ENCODE data around the gene CHST11. TPM values are rescaled to one million over a fixed set of nuclear protein-coding genes. Genes with fewer than 3 reads are reported as not detected.

The CHST11 gene
- total RNA-seq, 4 donors from 2014 or later: 20.8 to 56.7 (median 26.5) TPM

- DNase-seq (ENCODE audit: low spot score in 2 of 2): no peak
- Histone ChIP-seq H3K9me3 (no peaks in the 10 kb centered on the region), H3K4me3 (no peak overlapping the region), H3K4me1 (peaks cover 0 to 42% (median 12%) of the 10 kb centered on the region in 4 donors), H3K27ac (no peak overlapping the region), H3K36me3 (no peaks in the 10 kb centered on the region), H3K27me3 (no peaks in the 10 kb centered on the region)
- WGBS, 2 donors: 53 to 65% methylated on average over 15 of the region's 15 CpGs
- TF ChIP-seq EP300 (IDR thresholded peaks at IDR 0.05): no peak
Measured at GRCh38 chr12:104596898-104597843, 140.4 kb downstream of the CHST11 start.

- no peak for DNase-seq (ENCODE audit: low spot score in 2 of 2)
- no peak for TF ChIP-seq CTCF (IDR thresholded peaks at IDR 0.05)
- TF ChIP-seq EP300 (IDR thresholded peaks at IDR 0.05): no peak
- no peak for TF ChIP-seq POLR2A (IDR thresholded peaks at IDR 0.05)
- no peaks in the 10 kb centered on the region for H3K36me3 ChIP-seq
- no peaks in the 10 kb centered on the region for H3K9me3 ChIP-seq
- no peak overlapping the region for H3K4me3 ChIP-seq
- no peaks in the 10 kb centered on the region for H3K27me3 ChIP-seq
- 68 to 73% methylated on average over 15 of the region's 15 CpGs for WGBS, 2 donors
- H3K27ac ChIP-seq: no peak overlapping the region
- H3K4me1 ChIP-seq: peaks cover 0 to 46% (median 13%) of the 10 kb centered on the region in 4 donors
Measured at GRCh38 chr12:104598342-104599271, 141.9 kb downstream of the CHST11 start.

- H3K9me3 ChIP-seq: no peaks in the 10 kb centered on the region
- WGBS, 2 donors: 41 to 51% methylated on average over 16 of the region's 16 CpGs
- H3K27ac ChIP-seq: no peak overlapping the region
- TF ChIP-seq CTCF (IDR thresholded peaks at IDR 0.05) (no peak), POLR2A (IDR thresholded peaks at IDR 0.05) (no peak), EP300 (IDR thresholded peaks at IDR 0.05) (no peak)
- H3K36me3 ChIP-seq: no peaks in the 10 kb centered on the region
- H3K4me1 ChIP-seq: peaks cover 0 to 54% (median 17%) of the 10 kb centered on the region in 4 donors
- no peak for DNase-seq (ENCODE audit: low spot score in 2 of 2)
- no peak overlapping the region for H3K4me3 ChIP-seq
- H3K27me3 ChIP-seq: no peaks in the 10 kb centered on the region
Measured at GRCh38 chr12:104599272-104600035, 142.7 kb downstream of the CHST11 start.

- Histone ChIP-seq H3K4me3 (no peak overlapping the region), H3K9me3 (no peaks in the 10 kb centered on the region), H3K27ac (no peak overlapping the region), H3K27me3 (no peaks in the 10 kb centered on the region), H3K4me1 (peaks cover 0 to 62% (median 17%) of the 10 kb centered on the region in 4 donors), H3K36me3 (no peaks in the 10 kb centered on the region)
- DNase-seq (ENCODE audit: low spot score in 2 of 2): no peak
- TF ChIP-seq POLR2A (IDR thresholded peaks at IDR 0.05) (no peak), EP300 (IDR thresholded peaks at IDR 0.05) (no peak), CTCF (IDR thresholded peaks at IDR 0.05) (no peak)
- 53 to 66% methylated on average over 4 of the region's 4 CpGs for WGBS, 2 donors
Measured at GRCh38 chr12:104600036-104600712, 143.4 kb downstream of the CHST11 start.
